OCI-LY7 (cell line): ENCODE data around the gene LCE2C. TPM values are rescaled to one million over a fixed set of nuclear protein-coding genes. Genes with fewer than 3 reads are reported as not detected.

Source experiments
- BruUV-seq: library from RNA; stranded (reverse); fragments of 400-500 nt; replicated peaks from 2 replicates; lab custom pipeline; 2021; lab: Mats Ljungman, UMichigan
- CTCF ChIA-PET: fragments of 300-600 bp; sonication (Branson Sonifier 250); formaldehyde crosslinking; loops from one replicate; lab custom pipeline; 2022; ENCODE audit warnings: antibody characterized with exemption; ENCODE audit not compliant: unreplicated experiment; lab: Charles Lee
- POLR2A ChIA-PET: fragments of 300-600 bp; sonication (Branson Sonifier 250); formaldehyde crosslinking; loops from one replicate; lab custom pipeline; 2022; ENCODE audit warnings: antibody characterized with exemption; lab: Charles Lee
- DNase-seq: peaks from one replicate; pipeline ENCODE4 v3.0.0-alpha.2; 2015; ENCODE audit warnings: low spot score
- H2AFZ ChIP-seq: fragments of 200-600 bp; sonication (generic), shearing (Covaris generic); 2 replicates; pipeline ENCODE4 v1.6.1; 2014; ENCODE audit warnings: mild to moderate bottlenecking, antibody characterized with exemption, low read length, moderate library complexity
- H3K27ac ChIP-seq: fragments of 200-600 bp; sonication (generic); 2 replicates; pipeline ENCODE4 v1.5.1; 2014; ENCODE audit warnings: mixed run types, low read depth, mild to moderate bottlenecking, moderate library complexity, low read length, inconsistent platforms; ENCODE audit not compliant: poor library complexity, severe bottlenecking
- H3K36me3 ChIP-seq: fragments of 200-600 bp; sonication (generic); 2 replicates; pipeline ENCODE4 v1.6.1; 2014; ENCODE audit warnings: mild to moderate bottlenecking, antibody characterized with exemption, low read length, moderate library complexity, mixed read lengths; ENCODE audit not compliant: insufficient read depth
- H3K4me1 ChIP-seq: fragments of 200-600 bp; sonication (generic); 2 replicates; pipeline ENCODE4 v1.5.1; 2014; ENCODE audit warnings: mild to moderate bottlenecking, low read length; ENCODE audit not compliant: insufficient read depth, poor library complexity, severe bottlenecking
- H3K4me2 ChIP-seq: fragments of 200-600 bp; sonication (generic); 2 replicates; pipeline ENCODE4 v1.6.1; 2014; ENCODE audit warnings: mild to moderate bottlenecking, low read length
- H3K4me3 ChIP-seq: fragments of 200-600 bp; sonication (generic); 2 replicates; pipeline ENCODE4 v1.5.1; 2014; ENCODE audit warnings: mild to moderate bottlenecking, low read depth, low read length; ENCODE audit not compliant: poor library complexity, severe bottlenecking
- H3K79me2 ChIP-seq: fragments of 200-600 bp; sonication (generic); 2 replicates; pipeline ENCODE4 v1.6.1; 2016; ENCODE audit warnings: low read depth, mild to moderate bottlenecking, low read length, moderate library complexity, mixed read lengths; ENCODE audit not compliant: insufficient read depth
- H3K9me2 ChIP-seq: fragments of 200-600 bp; sonication (generic); 2 replicates; pipeline ENCODE4 v1.6.1; 2016; ENCODE audit warnings: mild to moderate bottlenecking, low read length, mixed read lengths; ENCODE audit not compliant: insufficient read depth
- H3K9me3 ChIP-seq: fragments of 200-600 bp; sonication (generic); 2 replicates; pipeline ENCODE4 v1.6.1; 2014; ENCODE audit warnings: mild to moderate bottlenecking, mixed run types, low read length, mixed read lengths
- H4K20me1 ChIP-seq: fragments of 200-600 bp; sonication (generic); 2 replicates; pipeline ENCODE4 v1.6.1; 2014; ENCODE audit warnings: mild to moderate bottlenecking, antibody characterized with exemption, low read length, moderate library complexity, mixed read lengths; ENCODE audit not compliant: insufficient read depth
- CTCF ChIP-seq: fragments of 200-600 bp; sonication (generic); conservative IDR thresholded peaks from 2 replicates; pipeline ENCODE4 v1.5.1; 2014; ENCODE audit warnings: mild to moderate bottlenecking, antibody characterized with exemption, low read length, moderate library complexity, mixed read lengths
- EZH2phosphoT487 ChIP-seq: fragments of 200-600 bp; sonication (generic); IDR thresholded peaks from 2 replicates; pipeline ENCODE4 v1.6.1; 2018; ENCODE audit warnings: low read depth, borderline replicate concordance, mild to moderate bottlenecking, mixed run types, antibody characterized with exemption, low read length, moderate library complexity, mixed read lengths
- intact Hi-C: fragments of 100-400 bp; cut with micrococcal nuclease; formaldehyde crosslinking; loops from one replicate; pipeline ENCODE4 v1.10.0; 2022; ENCODE audit not compliant: unreplicated experiment
- total RNA-seq, 2 experiments: library from RNA; depleted of rRNA in 1 of 2; stranded (reverse); fragments of >200 nt in 1 of 2; shearing (Covaris generic) in 1 of 2; gene quantifications; 2 replicates each; pipeline ENCODE4 v1.2.3, GENCODE V29; 2014 to 2022

LCE2C gene
- total RNA-seq, 2 experiments from 2014 or later: not detected

GRCh38 chr1:152656459-152656858 is 18.6 kb upstream of the LCE2C start:
- CTCF ChIA-PET: no interaction called here
- POLR2A ChIA-PET: no interaction called here
- Histone ChIP-seq H3K4me2 (no peak overlapping the region), H3K9me3 (no peaks in the 10 kb centered on the region), H3K4me3 (no peak overlapping the region), H3K36me3 (no peaks in the 10 kb centered on the region), H3K4me1 (no peaks in the 10 kb centered on the region), H2AFZ (no peak overlapping the region), H3K9me2 (no peaks in the 10 kb centered on the region), H4K20me1 (no peaks in the 10 kb centered on the region), H3K79me2 (no peaks in the 10 kb centered on the region), H3K27ac (no peak overlapping the region)
- no peak for DNase-seq
- no TSS peak for BruUV-seq
- intact Hi-C loops: no loop called here
- TF ChIP-seq EZH2phosphoT487 (no peak), CTCF (no peak)

DNA sequence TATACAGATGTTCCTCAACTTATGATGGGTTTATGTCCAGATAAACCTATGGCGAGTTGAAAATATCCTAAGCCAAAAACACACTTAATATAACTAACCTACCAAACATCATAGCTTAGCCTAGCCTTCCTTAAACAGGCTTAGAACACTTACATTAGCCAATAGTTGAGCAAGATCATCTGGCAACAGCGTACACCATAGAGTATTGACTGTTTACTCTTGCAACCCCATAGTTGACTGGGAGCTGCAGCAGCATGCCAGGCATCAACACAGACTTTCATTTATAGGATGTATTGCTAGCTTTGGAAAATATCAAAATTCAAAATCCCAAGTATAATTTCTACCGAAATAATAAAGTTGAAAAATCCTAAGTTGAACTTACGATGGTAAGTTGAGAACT is 17.4 kb upstream of the LCE2C start:
- Histone ChIP-seq H3K79me2 (no peaks in the 10 kb centered on the region), H3K4me3 (no peak overlapping the region), H3K27ac (no peak overlapping the region), H3K9me2 (no peaks in the 10 kb centered on the region), H3K36me3 (no peaks in the 10 kb centered on the region), H3K9me3 (no peaks in the 10 kb centered on the region), H3K4me1 (no peaks in the 10 kb centered on the region), H2AFZ (no peak overlapping the region), H3K4me2 (no peak overlapping the region), H4K20me1 (no peaks in the 10 kb centered on the region)
- POLR2A ChIA-PET: no interaction called here
- BruUV-seq: no TSS peak
- TF ChIP-seq EZH2phosphoT487 (no peak), CTCF (no peak)
- no peak for DNase-seq
- intact Hi-C loops: no loop called here
- CTCF ChIA-PET: no interaction called here

DNA sequence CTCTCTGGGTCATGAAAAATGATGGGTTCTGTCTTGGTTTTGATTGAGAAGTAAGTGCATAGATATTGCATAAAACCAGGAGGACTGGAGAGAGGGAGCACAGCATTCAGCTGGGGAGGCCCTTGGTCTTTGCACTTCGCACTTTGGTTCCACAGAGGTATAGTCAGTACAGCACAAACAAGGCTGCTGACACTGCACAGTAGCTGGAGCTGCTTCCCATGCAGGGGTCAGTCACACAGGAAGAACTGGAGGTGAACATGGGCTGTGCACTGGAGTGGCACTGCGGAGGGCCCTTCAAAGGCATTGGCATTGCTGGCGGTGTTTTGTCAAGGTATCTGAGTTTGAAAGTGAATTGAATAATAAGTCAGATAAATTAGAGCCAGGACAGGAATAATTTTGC is 16.4 kb upstream of the LCE2C start:
- no peak for TF ChIP-seq EZH2phosphoT487
- TF ChIP-seq CTCF: no peak
- Histone ChIP-seq H3K9me2 (no peaks in the 10 kb centered on the region), H3K36me3 (no peaks in the 10 kb centered on the region), H2AFZ (no peak overlapping the region), H4K20me1 (no peaks in the 10 kb centered on the region), H3K4me1 (no peaks in the 10 kb centered on the region), H3K27ac (no peak overlapping the region), H3K4me3 (no peak overlapping the region), H3K9me3 (no peaks in the 10 kb centered on the region), H3K4me2 (no peak overlapping the region), H3K79me2 (no peaks in the 10 kb centered on the region)
- no peak for DNase-seq
- no TSS peak for BruUV-seq
- CTCF ChIA-PET: interaction anchor here (1.2 kb wide), 1 partner anchor 9 kb away, joined by 3 read pairs; no protein-coding TSS in a partner anchor
- POLR2A ChIA-PET: no interaction called here
- intact Hi-C loops: no loop called here
